Progenitor cell of endocrine pancreas (in vitro differentiated cells): ENCODE results near the gene CPED1. TPM values are rescaled to one million over a fixed set of nuclear protein-coding genes. Genes with fewer than 3 reads are reported as not detected.
A peak's percentile ranks its signal among the peaks of the same experiment; 100 is the strongest.

ENCODE experiments used
- DNase-seq: peaks from one replicate; pipeline ENCODE4 v3.0.0; 2021; ENCODE audit warnings: low spot score; ENCODE audit not compliant: unreplicated experiment
- H3K27ac Mint-ChIP-seq: 2 replicates; pipeline ENCODE4 v1.8.0; 2021; ENCODE audit warnings: mild to moderate bottlenecking, moderate library complexity, mixed read lengths
- H3K27me3 Mint-ChIP-seq: 2 replicates; pipeline ENCODE4 v1.8.0; 2021; ENCODE audit warnings: mixed read lengths
- H3K36me3 Mint-ChIP-seq: 2 replicates; pipeline ENCODE4 v1.8.0; 2022; ENCODE audit warnings: mixed read lengths; ENCODE audit not compliant: insufficient read depth
- H3K4me1 Mint-ChIP-seq: 2 replicates; pipeline ENCODE4 v1.8.0; 2021; ENCODE audit warnings: low read depth, mixed read lengths
- H3K4me3 Mint-ChIP-seq: 2 replicates; pipeline ENCODE4 v1.8.0; 2021; ENCODE audit warnings: low read depth, mild to moderate bottlenecking, moderate library complexity, mixed read lengths
- H3K9me3 Mint-ChIP-seq: 2 replicates; pipeline ENCODE4 v1.8.0; 2021; ENCODE audit warnings: low read depth, mixed read lengths
- total RNA-seq: library from RNA; stranded (reverse); gene quantifications from 2 replicates; pipeline ENCODE4 v1.2.1, GENCODE V29; 2021
- TF ChIP-seq, protein P1 (sequence below): fragments of 200-600 bp; sonication (generic); IDR thresholded peaks from one replicate; pipeline ENCODE4 v1.5.0; 2021; ENCODE audit warnings: antibody characterized with exemption, mild to moderate bottlenecking; ENCODE audit not compliant: unreplicated experiment

The CPED1 gene
- total RNA-seq, 1 donor from 2014 or later: 1.1 TPM

DNA sequence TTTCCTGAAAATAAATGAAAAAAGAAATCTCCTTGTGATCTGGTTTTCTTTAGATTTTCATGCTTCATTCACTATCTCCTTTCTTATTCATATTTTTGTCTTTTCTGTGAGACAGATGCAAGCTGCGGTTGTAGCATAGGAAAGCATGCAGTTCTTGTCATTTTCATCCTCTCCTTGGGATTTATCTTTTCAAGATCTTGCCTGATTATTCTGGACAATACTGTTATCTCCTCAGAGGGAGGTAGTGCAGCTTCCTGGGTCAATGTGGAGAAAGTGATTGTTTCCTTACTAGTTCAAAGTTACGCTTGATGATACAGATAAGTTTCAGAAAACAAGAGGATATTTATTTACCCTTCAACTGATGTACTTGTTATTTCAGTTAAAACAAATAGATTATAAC, 114.6 kb downstream of the CPED1 start:
- H3K36me3 Mint-ChIP-seq: no peaks in the 10 kb centered on the region
- peaks cover 14% of the 10 kb centered on the region for H3K4me1 Mint-ChIP-seq
- no peak overlapping the region for H3K4me3 Mint-ChIP-seq
- TF ChIP-seq, protein P1, sequence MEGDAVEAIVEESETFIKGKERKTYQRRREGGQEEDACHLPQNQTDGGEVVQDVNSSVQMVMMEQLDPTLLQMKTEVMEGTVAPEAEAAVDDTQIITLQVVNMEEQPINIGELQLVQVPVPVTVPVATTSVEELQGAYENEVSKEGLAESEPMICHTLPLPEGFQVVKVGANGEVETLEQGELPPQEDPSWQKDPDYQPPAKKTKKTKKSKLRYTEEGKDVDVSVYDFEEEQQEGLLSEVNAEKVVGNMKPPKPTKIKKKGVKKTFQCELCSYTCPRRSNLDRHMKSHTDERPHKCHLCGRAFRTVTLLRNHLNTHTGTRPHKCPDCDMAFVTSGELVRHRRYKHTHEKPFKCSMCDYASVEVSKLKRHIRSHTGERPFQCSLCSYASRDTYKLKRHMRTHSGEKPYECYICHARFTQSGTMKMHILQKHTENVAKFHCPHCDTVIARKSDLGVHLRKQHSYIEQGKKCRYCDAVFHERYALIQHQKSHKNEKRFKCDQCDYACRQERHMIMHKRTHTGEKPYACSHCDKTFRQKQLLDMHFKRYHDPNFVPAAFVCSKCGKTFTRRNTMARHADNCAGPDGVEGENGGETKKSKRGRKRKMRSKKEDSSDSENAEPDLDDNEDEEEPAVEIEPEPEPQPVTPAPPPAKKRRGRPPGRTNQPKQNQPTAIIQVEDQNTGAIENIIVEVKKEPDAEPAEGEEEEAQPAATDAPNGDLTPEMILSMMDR: no peak
- H3K27me3 Mint-ChIP-seq: no peaks in the 10 kb centered on the region
- H3K27ac Mint-ChIP-seq: no peak overlapping the region
- no peak for DNase-seq
- peaks cover 7% of the 10 kb centered on the region for H3K9me3 Mint-ChIP-seq

- H3K27me3 Mint-ChIP-seq: no peaks in the 10 kb centered on the region
- peaks cover 7% of the 10 kb centered on the region for H3K9me3 Mint-ChIP-seq
Observed at GRCh38 chr7:121103579-121103978, 115.1 kb downstream of the CPED1 start.

GRCh38 chr7:121105262-121105661, 116.8 kb downstream of the CPED1 start:
- Mint-ChIP-seq H3K9me3 (peaks cover 7% of the 10 kb centered on the region), H3K27ac (peak overlapping the region; percentile 49), H3K27me3 (no peaks in the 10 kb centered on the region), H3K4me3 (no peak overlapping the region), H3K4me1 (peaks cover 14% of the 10 kb centered on the region), H3K36me3 (no peaks in the 10 kb centered on the region)
- TF ChIP-seq, protein P1: no peak
- DNase-seq: no peak

More at GRCh38 chr7:121103579-121103978, 115.1 kb downstream of the CPED1 start:
- no peak for DNase-seq
- Mint-ChIP-seq H3K36me3 (no peaks in the 10 kb centered on the region), H3K27ac (peak overlapping the region; percentile 79), H3K4me1 (peaks cover 14% of the 10 kb centered on the region), H3K4me3 (no peak overlapping the region)
- TF ChIP-seq, protein P1: no peak

DNA sequence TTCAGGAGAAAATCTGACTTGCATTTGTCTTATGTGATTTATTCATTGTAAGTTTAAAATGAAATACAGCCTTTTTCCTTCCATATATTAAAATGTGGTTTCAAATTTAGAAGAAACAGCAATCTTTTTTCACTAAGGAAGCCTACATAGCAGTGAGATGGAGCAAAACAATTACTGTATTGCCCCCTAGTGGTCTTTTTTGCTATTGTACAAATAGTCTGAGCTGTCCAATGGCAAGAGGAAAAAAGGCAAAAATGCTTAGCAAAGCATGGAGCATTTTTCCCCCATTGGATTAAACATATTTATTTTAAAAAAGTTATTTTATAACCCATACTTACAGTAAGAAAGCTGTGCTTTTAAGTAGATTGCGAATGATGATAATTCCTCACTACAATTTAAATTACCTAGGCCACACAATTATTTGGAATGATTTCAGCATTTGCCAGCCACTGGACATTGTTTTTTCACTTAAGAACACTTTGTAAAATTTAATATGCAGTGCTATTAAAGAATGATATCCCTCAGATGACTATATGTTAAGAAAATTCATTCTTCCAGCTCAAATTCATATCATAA, 119.5 kb downstream of the CPED1 start:
- TF ChIP-seq, protein P1: peak; percentile 80
- H3K4me3 Mint-ChIP-seq: no peak overlapping the region
- H3K27ac Mint-ChIP-seq: no peak overlapping the region
- H3K9me3 Mint-ChIP-seq: no peaks in the 10 kb centered on the region
- no peaks in the 10 kb centered on the region for H3K36me3 Mint-ChIP-seq
- DNase-seq: no peak
- no peaks in the 10 kb centered on the region for H3K27me3 Mint-ChIP-seq
- peaks cover 7% of the 10 kb centered on the region for H3K4me1 Mint-ChIP-seq

DNA sequence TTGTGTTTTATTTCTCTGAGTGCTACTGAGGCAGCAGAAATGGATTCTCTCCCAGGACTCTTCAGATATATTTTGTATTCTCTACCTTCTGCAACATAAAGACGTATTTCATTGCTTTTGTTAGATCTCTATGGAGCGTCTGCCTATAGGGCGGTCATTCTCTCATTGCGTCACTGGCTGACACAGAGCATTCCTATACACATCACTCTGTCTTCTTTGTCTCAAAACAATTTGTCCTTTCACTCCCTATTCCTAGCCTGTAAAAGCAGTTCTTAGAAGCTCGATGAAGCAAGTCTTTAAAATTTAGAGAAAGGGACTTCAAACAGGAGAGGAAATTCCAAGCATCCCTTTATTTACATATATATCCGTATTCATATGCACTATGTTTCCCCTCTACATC, 120.6 kb downstream of the CPED1 start:
- H3K27ac Mint-ChIP-seq: no peak overlapping the region
- H3K36me3 Mint-ChIP-seq: no peaks in the 10 kb centered on the region
- H3K4me1 Mint-ChIP-seq: no peaks in the 10 kb centered on the region
- no peak overlapping the region for H3K4me3 Mint-ChIP-seq
- TF ChIP-seq, protein P1: no peak
- no peaks in the 10 kb centered on the region for H3K9me3 Mint-ChIP-seq
- no peak for DNase-seq
- H3K27me3 Mint-ChIP-seq: no peaks in the 10 kb centered on the region
